ENCODE data around the gene CTNNBIP1.

The CTNNBIP1 gene

GRCh38 chr1:9823693-9823942, 86.5 kb downstream of the CTNNBIP1 start:
- peak overlapping the region; percentile 92 for H3K4me3 ChIP-seq (replicated peaks; ENCODE audit: low read depth, low read length)
- DNase-seq (ENCODE audit: extremely low read depth, low read depth), result no peak
- TF ChIP-seq CTCF (IDR thresholded peaks at IDR 0.05; ENCODE audit: low read depth, low read length, missing control alignments), result no peak

GRCh38 chr1:9822897-9823692, 87.0 kb downstream of the CTNNBIP1 start:
- TF ChIP-seq CTCF (IDR thresholded peaks at IDR 0.05; ENCODE audit: low read depth, low read length, missing control alignments), result no peak
- peak overlapping the region; percentile 92 for H3K4me3 ChIP-seq (replicated peaks; ENCODE audit: low read depth, low read length)
- no peak for DNase-seq (ENCODE audit: extremely low read depth, low read depth)

GRCh38 chr1:9822490-9822889, 87.6 kb downstream of the CTNNBIP1 start:
- H3K4me3 ChIP-seq (replicated peaks; ENCODE audit: low read depth, low read length), result peak overlapping the region; percentile 92
- no peak for DNase-seq (ENCODE audit: extremely low read depth, low read depth)
- TF ChIP-seq CTCF (IDR thresholded peaks at IDR 0.05; ENCODE audit: low read depth, low read length, missing control alignments), result no peak

- H3K4me3 ChIP-seq (replicated peaks; ENCODE audit: low read depth, low read length), result peak overlapping the region; percentile 92; the same call in 1 of the 2 replicates
- TF ChIP-seq CTCF (IDR thresholded peaks at IDR 0.05; ENCODE audit: low read depth, low read length, missing control alignments), result no peak
- no peak for DNase-seq (ENCODE audit: extremely low read depth, low read depth)
Observed at GRCh38 chr1:9821710-9822109, 88.4 kb downstream of the CTNNBIP1 start.

- no peak for TF ChIP-seq CTCF (IDR thresholded peaks at IDR 0.05; ENCODE audit: low read depth, low read length, missing control alignments)
- H3K4me3 ChIP-seq (replicated peaks; ENCODE audit: low read depth, low read length), result no peak overlapping the region
- DNase-seq (ENCODE audit: extremely low read depth, low read depth), result no peak
Observed at GRCh38 chr1:9820521-9820920, 89.5 kb downstream of the CTNNBIP1 start.

GRCh38 chr1:9817734-9818133, 92.3 kb downstream of the CTNNBIP1 start:
- no peak overlapping the region for H3K4me3 ChIP-seq (replicated peaks; ENCODE audit: low read depth, low read length)
- TF ChIP-seq CTCF (IDR thresholded peaks at IDR 0.05; ENCODE audit: low read depth, low read length, missing control alignments), result no peak
- DNase-seq (ENCODE audit: extremely low read depth, low read depth), result no peak

- TF ChIP-seq CTCF (IDR thresholded peaks at IDR 0.05; ENCODE audit: low read depth, low read length, missing control alignments), result no peak
- no peak for DNase-seq (ENCODE audit: extremely low read depth, low read depth)
- H3K4me3 ChIP-seq (replicated peaks; ENCODE audit: low read depth, low read length), result no peak overlapping the region
Observed at GRCh38 chr1:9816199-9816598, 93.9 kb downstream of the CTNNBIP1 start.

Measured in HFF-Myc (cell line).